GM19468 (cell line): ENCODE results near the gene ANKEF1.
"Not testable (repeated sequence)": the region's sequence is repeated elsewhere in the genome, so short reads cannot be mapped to it uniquely, and the experiment has no call there.

Experiments
- ATAC-seq: cut with Tn5 transposase; IDR thresholded peaks from one replicate; pipeline ENCODE4 v1.9.1; 2021; ENCODE audit warnings: mild to moderate bottlenecking, moderate library complexity, moderate number of reproducible peaks; ENCODE audit not compliant: unreplicated experiment; ENCODE audit errors: extremely low read depth

Gene ANKEF1

DNA sequence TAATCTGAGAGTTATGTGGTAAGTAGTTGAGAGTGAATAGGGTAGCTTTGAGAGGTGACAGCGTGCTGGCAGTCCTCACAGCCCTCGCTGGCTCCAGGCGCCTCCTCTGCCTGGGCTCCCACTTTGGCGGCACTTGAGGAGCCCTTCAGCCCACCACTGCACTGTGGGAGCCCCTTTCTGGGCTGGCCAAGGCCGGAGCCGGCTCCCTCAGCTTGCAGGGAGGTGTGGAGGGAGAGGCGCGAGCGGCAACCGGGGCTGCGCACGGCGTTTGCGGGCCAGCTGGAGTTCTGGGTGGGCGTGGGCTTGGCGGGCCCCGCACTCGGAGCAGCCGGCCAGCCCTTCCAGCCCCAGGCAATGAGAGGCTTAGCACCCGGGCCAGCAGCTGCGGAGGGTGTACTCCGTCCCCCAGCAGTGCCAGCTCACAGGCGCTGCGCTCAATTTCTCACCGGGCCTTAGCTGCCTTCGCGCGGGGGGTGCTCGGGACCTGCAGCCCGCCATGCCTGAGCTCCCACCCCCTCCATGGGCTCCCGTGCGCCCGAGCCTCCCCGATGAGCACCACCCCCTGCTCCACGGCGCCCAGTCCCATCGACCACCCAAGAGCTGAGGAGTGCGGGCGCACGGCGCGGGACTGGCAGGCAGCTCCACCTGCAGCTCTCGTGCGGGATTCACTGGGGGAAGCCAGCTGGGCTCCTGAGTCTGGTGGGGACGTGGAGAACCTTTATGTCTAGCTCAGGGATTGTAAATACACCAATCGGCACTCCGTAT, 3.2 kb upstream of the ANKEF1 start:
- not testable (repeated sequence) for ATAC-seq

DNA sequence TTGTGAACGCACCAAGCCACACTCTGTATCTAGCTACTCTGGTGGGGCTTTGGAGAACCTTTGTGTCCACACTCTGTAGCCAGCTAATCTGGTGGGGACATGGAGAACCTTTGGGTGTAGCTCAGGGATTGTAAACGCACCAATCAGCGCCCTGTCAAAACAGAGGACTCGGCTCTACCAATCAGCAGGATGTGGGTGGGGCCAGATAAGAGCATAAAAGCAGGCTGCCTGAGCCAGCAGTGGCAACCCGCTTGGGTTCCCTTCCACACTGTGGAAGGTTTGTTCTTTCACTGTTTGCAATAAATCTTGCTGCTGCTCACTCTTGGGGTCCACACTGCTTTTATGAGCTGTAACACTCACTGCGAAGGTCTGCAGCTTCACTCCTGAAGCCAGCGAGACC, 2.5 kb upstream of the ANKEF1 start:
- not testable (repeated sequence) for ATAC-seq

GRCh38 chr20:10033905-10034650, 709 bp upstream of the ANKEF1 start:
- ATAC-seq = no peak

GRCh38 chr20:10036321-10036720, 1.5 kb downstream of the ANKEF1 start:
- ATAC-seq = not testable (repeated sequence)

- ATAC-seq = peak; percentile 42
Measured at GRCh38 chr20:10040070-10040975, 5.5 kb downstream of the ANKEF1 start.

DNA sequence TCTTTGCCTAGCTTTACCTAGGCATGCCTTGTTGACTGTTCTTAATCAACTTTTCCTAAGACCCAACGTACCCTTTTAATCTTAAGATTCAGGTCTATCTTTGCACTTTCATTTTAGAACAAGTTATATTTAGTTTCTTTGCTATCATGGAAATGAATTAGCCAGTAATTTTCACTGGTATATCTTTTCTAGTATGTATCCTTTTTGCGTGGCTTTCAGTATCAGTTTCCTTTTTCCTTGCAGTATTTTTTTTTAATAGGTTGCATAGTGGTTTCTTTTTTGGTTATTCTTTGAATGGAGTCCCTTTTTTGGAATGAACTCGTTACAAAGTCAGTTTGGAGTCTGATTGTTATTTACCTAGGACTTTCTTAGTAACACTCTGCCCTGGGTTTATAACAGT, 7.3 kb downstream of the ANKEF1 start:
- no peak for ATAC-seq

DNA sequence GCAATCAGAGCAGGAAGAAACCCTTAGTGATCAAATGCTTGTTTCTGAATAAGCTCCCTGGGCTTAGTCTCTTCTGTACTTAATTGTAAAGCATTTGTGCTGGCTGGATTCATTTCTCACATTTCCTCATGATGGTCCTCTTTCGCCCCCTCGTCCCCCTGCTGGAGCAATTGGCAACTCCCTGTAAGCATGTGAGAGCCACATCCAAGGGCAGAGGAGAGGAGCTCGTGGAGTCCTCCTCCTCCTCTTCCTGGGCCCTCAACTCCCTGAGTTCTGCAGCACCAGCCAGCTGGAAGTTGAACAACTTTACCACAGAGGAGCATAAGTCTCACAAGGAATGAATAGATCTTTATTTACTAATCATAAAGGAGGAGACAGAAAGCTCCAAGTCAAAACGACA, 12.6 kb downstream of the ANKEF1 start:
- ATAC-seq = no peak

- ATAC-seq = no peak
Measured at GRCh38 chr20:10051185-10051584, 16.4 kb downstream of the ANKEF1 start.

GRCh38 chr20:10059006-10059405, 24.2 kb downstream of the ANKEF1 start:
- ATAC-seq = no peak

GRCh38 chr20:10060226-10060625, 25.4 kb downstream of the ANKEF1 start:
- peak; percentile 75 for ATAC-seq

- ATAC-seq = no peak
Measured at GRCh38 chr20:10061641-10062040, 26.9 kb downstream of the ANKEF1 start.

GRCh38 chr20:10063482-10063881, 28.7 kb downstream of the ANKEF1 start:
- ATAC-seq = no peak

DNA sequence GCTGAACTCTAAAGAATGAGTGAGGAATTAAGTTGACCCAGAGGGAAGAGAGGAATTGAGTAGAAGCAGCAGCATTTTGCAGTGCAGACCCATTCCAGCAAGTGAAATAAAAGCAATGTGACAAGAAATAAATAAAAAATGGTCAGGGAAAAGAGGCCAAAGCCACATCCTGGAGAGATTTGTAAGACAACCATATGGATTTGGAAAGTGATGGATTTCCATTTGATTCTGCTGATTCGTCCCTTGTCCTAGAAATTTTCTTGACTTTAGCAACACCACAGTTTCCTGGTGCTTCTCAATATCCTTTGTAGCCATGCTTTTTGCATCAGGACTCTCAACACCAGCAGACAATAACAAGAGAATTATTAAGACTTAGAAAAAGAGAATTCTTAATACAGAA, 29.8 kb downstream of the ANKEF1 start:
- no peak for ATAC-seq

DNA sequence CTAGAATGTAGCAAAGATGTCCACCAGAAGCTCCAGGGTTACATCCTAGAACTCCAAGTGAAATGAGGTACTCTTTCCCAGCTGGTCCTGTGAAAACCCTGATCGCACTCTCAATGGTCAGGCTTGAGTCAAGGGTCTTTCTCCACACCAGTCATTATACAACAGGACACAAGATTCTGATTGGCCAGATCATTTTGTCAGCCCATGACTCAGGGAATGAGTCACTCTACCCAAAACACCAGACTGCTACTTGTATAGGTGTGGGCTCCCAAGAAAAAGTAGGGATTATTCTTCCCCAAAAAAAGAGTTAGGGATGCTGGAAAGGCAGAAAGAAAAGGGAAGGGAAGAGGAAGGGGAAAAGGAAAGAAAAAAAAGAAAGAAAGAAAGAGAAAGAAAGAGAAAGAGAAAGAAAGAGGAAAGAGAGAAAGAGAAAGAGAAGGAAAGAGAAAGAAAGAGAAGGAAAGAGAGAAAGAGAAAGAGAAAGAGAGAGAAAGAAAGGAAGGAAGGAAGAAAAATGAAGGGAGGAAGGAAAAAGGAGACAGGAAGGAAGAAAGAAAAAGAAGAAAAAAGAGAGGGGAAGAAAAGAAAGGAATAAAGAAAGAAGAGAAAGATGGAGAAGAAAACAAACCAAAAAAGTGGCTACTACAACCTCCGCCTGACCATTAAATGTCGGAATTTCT, 30.5 kb downstream of the ANKEF1 start:
- no peak for ATAC-seq

DNA sequence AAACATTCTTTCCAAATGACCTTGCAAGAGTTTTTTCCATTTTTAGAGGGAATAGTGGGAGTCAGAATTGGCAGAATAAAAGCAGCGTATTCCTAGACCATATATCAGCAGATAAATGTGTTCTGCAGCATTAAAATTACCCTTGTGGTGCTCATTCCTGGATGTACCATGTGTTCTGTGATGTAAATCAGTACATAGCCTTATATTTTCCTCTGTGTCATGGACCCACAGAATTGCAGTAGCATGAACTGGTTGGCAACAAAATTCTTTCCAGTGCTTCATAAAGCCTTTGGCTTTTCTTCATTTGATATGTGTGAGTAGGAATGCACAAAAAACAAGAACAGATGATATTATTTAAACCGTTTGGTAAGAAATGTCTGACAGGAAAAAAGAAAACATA, 32.5 kb downstream of the ANKEF1 start:
- ATAC-seq = no peak

GRCh38 chr20:10074513-10074912, 39.7 kb downstream of the ANKEF1 start:
- ATAC-seq = no peak

GRCh38 chr20:10075606-10076005, 40.8 kb downstream of the ANKEF1 start:
- ATAC-seq = no peak

DNA sequence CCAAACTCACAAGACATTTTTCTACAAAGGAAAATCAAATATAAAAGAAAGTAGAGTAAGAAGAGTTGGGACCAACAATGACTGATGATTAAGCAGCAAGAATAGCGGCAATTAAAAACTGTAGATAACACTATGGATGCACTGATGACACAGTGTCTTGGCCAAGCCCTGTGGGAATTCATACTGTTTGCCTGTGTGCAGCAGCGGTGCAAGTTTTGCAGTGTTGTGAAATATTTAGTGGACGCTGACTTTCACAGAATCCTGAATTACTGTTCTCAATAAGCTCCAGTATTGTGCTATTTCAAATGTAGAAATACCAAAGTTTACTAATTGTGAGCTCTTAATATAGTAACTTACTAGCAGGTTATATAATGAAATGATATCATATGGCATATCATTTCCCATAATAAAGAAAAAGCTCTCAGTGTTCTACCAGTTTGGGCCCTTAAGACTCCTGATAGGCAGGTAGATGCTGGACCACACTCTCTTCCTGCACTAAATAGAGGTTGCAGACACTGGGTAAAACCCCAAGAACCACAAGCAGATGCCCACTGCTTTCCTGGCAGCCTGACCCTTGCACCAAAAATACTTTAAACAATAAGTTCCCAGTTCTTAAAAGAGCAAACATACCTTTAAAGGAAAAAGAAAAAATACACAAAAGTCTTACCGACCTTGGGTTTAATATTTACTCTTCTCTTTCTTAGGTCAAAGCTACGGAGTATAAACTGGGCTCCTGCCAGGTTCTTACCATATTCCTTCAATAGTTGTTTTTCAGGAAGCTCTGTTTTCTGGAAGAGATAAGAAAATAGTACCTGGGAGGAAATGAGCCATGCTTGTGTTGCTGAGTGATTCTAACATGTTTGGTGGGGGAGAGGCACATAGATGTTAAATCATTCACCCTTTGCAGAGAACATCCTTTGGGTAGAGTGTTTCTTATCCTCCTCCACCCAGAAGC, 41.6 kb downstream of the ANKEF1 start:
- ATAC-seq = no peak

DNA sequence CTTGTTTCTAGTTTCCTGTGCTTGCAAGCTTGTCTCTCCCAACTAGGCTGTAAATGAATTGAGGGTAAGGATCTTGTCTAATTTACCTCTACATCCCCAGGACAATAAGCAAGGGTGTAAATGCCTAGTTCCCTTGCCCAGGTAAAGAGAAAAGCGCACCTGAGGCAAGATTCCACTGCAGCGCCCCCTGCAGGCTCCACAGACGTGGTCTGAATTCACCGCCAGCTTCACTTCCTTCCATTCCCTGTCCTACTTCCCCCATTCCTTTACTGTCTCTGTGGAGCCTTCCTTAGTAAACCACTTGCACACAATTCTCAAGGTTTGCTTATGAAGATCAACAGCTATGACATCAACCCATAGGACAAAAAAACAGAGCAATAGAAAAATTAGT, 42.3 kb downstream of the ANKEF1 start:
- ATAC-seq = no peak
